Central memory CD8-positive, alpha-beta T cell (primary cell): ENCODE data around the gene LIMK1.

Experiments used
- ATAC-seq: fragments of 150-1000 bp; cut with Tn5 transposase; replicated peaks from 2 replicates; pipeline ENCODE4 v1.10.0; 2022; ENCODE audit warnings: mild to moderate bottlenecking, moderate FRiP score, moderate number of reproducible peaks; ENCODE audit not compliant: poor library complexity, severe bottlenecking; ENCODE audit errors: extremely low read depth
- DNase-seq, 2 donors: peaks; one replicate each; pipeline ENCODE4 v3.0.0; 2021; ENCODE audit warnings: low spot score in 2 of 2
- H3K27ac Mint-ChIP-seq: one replicate; pipeline ENCODE4 v1.8.0; 2022; ENCODE audit warnings: low read depth, mild to moderate bottlenecking, moderate library complexity, mixed read lengths
- H3K27me3 Mint-ChIP-seq: one replicate; pipeline ENCODE4 v1.8.0; 2022; ENCODE audit warnings: mixed read lengths
- H3K36me3 Mint-ChIP-seq: one replicate; pipeline ENCODE4 v1.8.0; 2022; ENCODE audit warnings: mild to moderate bottlenecking, moderate library complexity, mixed read lengths; ENCODE audit not compliant: insufficient read depth
- H3K4me1 Mint-ChIP-seq: one replicate; pipeline ENCODE4 v1.8.0; 2022; ENCODE audit warnings: mixed read lengths
- H3K4me3 Mint-ChIP-seq: one replicate; pipeline ENCODE4 v1.8.0; 2022; ENCODE audit warnings: mild to moderate bottlenecking, moderate library complexity, mixed read lengths
- H3K9me3 Mint-ChIP-seq: one replicate; pipeline ENCODE4 v1.8.0; 2022; ENCODE audit warnings: mixed read lengths

The LIMK1 gene

GRCh38 chr7:74048999-74049599 lies 34.5 kb upstream of the LIMK1 start:
- Mint-ChIP-seq H3K9me3 (no peaks in the 10 kb centered on the region), H3K4me1 (no peaks in the 10 kb centered on the region), H3K36me3 (no peaks in the 10 kb centered on the region), H3K27ac (no peak overlapping the region), H3K27me3 (no peaks in the 10 kb centered on the region), H3K4me3 (no peak overlapping the region)
- DNase-seq = no peak
- no peak for ATAC-seq

- H3K27ac Mint-ChIP-seq = no peak overlapping the region
- H3K4me3 Mint-ChIP-seq = no peak overlapping the region
- H3K4me1 Mint-ChIP-seq = no peaks in the 10 kb centered on the region
- H3K27me3 Mint-ChIP-seq = no peaks in the 10 kb centered on the region
- H3K36me3 Mint-ChIP-seq = peaks cover 2% of the 10 kb centered on the region
- ATAC-seq = no peak
- no peak for DNase-seq
- H3K9me3 Mint-ChIP-seq = no peaks in the 10 kb centered on the region
These were observed 33.4 kb upstream of the LIMK1 start for GRCh38 chr7:74049997-74050798.

GRCh38 chr7:74051193-74051592 lies 32.4 kb upstream of the LIMK1 start:
- ATAC-seq (no peak), DNase-seq (no peak)
- Mint-ChIP-seq H3K27ac (no peak overlapping the region), H3K27me3 (no peaks in the 10 kb centered on the region), H3K36me3 (peaks cover 2% of the 10 kb centered on the region), H3K4me1 (no peaks in the 10 kb centered on the region), H3K4me3 (no peak overlapping the region), H3K9me3 (no peaks in the 10 kb centered on the region)

GRCh38 chr7:74051629-74052410 lies 31.8 kb upstream of the LIMK1 start:
- Mint-ChIP-seq H3K4me1 (no peaks in the 10 kb centered on the region), H3K27me3 (no peaks in the 10 kb centered on the region), H3K4me3 (no peak overlapping the region), H3K36me3 (peaks cover 2% of the 10 kb centered on the region), H3K27ac (peak overlapping the region; percentile 4), H3K9me3 (no peaks in the 10 kb centered on the region)
- DNase-seq = no peak
- ATAC-seq = no peak

GRCh38 chr7:74052628-74053027 lies 31.0 kb upstream of the LIMK1 start:
- DNase-seq = no peak
- Mint-ChIP-seq H3K27me3 (peaks cover 2% of the 10 kb centered on the region), H3K27ac (peak overlapping the region; percentile 4), H3K9me3 (no peaks in the 10 kb centered on the region), H3K36me3 (peaks cover 2% of the 10 kb centered on the region), H3K4me3 (no peak overlapping the region), H3K4me1 (no peaks in the 10 kb centered on the region)
- ATAC-seq = no peak

GRCh38 chr7:74053589-74054186 lies 29.9 kb upstream of the LIMK1 start:
- H3K36me3 Mint-ChIP-seq = peaks cover 2% of the 10 kb centered on the region
- no peak for ATAC-seq
- DNase-seq = no peak
- H3K27ac Mint-ChIP-seq = no peak overlapping the region
- H3K4me1 Mint-ChIP-seq = no peaks in the 10 kb centered on the region
- no peaks in the 10 kb centered on the region for H3K9me3 Mint-ChIP-seq
- peaks cover 12% of the 10 kb centered on the region for H3K27me3 Mint-ChIP-seq
- H3K4me3 Mint-ChIP-seq = no peak overlapping the region

GRCh38 chr7:74056096-74056915 lies 27.3 kb upstream of the LIMK1 start:
- DNase-seq = no peak
- ATAC-seq = no peak
- H3K4me1 Mint-ChIP-seq = no peaks in the 10 kb centered on the region
- no peak overlapping the region for H3K4me3 Mint-ChIP-seq
- H3K36me3 Mint-ChIP-seq = peaks cover 2% of the 10 kb centered on the region
- H3K9me3 Mint-ChIP-seq = no peaks in the 10 kb centered on the region
- H3K27me3 Mint-ChIP-seq = peaks cover 16% of the 10 kb centered on the region
- H3K27ac Mint-ChIP-seq = no peak overlapping the region

- peaks cover 6% of the 10 kb centered on the region for H3K36me3 Mint-ChIP-seq
- no peaks in the 10 kb centered on the region for H3K9me3 Mint-ChIP-seq
- ATAC-seq (no peak), DNase-seq (no peak)
- H3K27me3 Mint-ChIP-seq = peaks cover 16% of the 10 kb centered on the region
- H3K4me3 Mint-ChIP-seq = no peak overlapping the region
- peaks cover 6% of the 10 kb centered on the region for H3K4me1 Mint-ChIP-seq
- peak overlapping the region; percentile 10 for H3K27ac Mint-ChIP-seq
These were observed 26.2 kb upstream of the LIMK1 start for GRCh38 chr7:74057216-74057925.

GRCh38 chr7:74057987-74058386 lies 25.6 kb upstream of the LIMK1 start:
- H3K27ac Mint-ChIP-seq = peak overlapping the region; percentile 10
- H3K4me3 Mint-ChIP-seq = no peak overlapping the region
- DNase-seq (no peak), ATAC-seq (no peak)
- no peaks in the 10 kb centered on the region for H3K9me3 Mint-ChIP-seq
- peaks cover 6% of the 10 kb centered on the region for H3K36me3 Mint-ChIP-seq
- peaks cover 6% of the 10 kb centered on the region for H3K4me1 Mint-ChIP-seq
- H3K27me3 Mint-ChIP-seq = peaks cover 16% of the 10 kb centered on the region

GRCh38 chr7:74058486-74058885 lies 25.1 kb upstream of the LIMK1 start:
- peaks cover 6% of the 10 kb centered on the region for H3K4me1 Mint-ChIP-seq
- peak overlapping the region; percentile 10 for H3K27ac Mint-ChIP-seq
- peaks cover 6% of the 10 kb centered on the region for H3K36me3 Mint-ChIP-seq
- DNase-seq (no peak), ATAC-seq (no peak)
- H3K4me3 Mint-ChIP-seq = no peak overlapping the region
- peaks cover 16% of the 10 kb centered on the region for H3K27me3 Mint-ChIP-seq
- H3K9me3 Mint-ChIP-seq = no peaks in the 10 kb centered on the region

GRCh38 chr7:74059037-74059436 lies 24.6 kb upstream of the LIMK1 start:
- DNase-seq (no peak), ATAC-seq (no peak)
- H3K27me3 Mint-ChIP-seq = peaks cover 16% of the 10 kb centered on the region
- no peak overlapping the region for H3K4me3 Mint-ChIP-seq
- peak overlapping the region; percentile 10 for H3K27ac Mint-ChIP-seq
- peaks cover 8% of the 10 kb centered on the region for H3K36me3 Mint-ChIP-seq
- H3K9me3 Mint-ChIP-seq = no peaks in the 10 kb centered on the region
- H3K4me1 Mint-ChIP-seq = peaks cover 6% of the 10 kb centered on the region
